HG03045 (cell line): ENCODE results near the gene RAB11FIP4.

Experiments used
- ATAC-seq: cut with Tn5 transposase; IDR thresholded peaks from one replicate; pipeline ENCODE4 v1.9.1; 2021; ENCODE audit warnings: mild to moderate bottlenecking, moderate library complexity; ENCODE audit not compliant: unreplicated experiment

Gene RAB11FIP4

DNA sequence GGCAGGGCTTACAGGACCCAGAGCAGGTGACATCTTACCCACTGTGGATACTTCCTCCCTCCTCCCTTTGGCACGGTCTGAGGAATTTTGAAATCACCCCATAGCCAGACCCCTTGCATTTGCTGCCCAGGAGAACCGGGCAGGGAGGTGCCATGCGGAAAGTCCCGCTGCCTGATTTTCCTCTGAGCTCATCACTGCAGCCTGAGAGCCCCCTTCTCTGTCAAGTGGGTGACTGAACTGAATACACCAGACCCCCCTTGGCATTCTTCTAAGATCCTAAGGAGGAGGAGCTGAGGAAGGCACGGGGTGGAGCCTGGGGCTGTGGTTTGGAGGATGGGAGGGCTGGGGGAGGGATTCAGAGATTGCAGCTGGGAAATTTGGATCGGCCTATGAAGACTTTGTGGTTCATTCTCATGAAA lies 173.4 kb downstream of the RAB11FIP4 start:
- ATAC-seq = no peak

DNA sequence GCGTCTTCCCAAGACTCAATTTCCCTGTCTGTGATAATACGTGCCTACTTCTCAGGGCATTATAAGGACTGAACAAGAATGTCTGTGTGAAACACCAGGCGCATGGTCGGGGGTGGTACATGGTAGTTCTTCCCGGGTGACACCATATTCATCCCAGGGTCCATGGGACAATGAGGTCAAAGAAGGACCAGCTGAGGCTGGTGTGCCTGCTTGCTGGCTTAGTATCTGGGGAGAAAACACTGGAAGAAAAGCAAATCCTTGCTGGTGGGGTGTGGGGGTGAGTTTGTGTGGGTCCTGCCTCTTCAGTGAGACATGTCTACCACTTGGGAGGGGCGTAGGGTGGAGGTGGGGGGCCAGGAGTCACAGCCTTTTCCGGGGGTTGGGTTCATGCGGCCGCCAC lies 174.2 kb downstream of the RAB11FIP4 start:
- ATAC-seq = no peak

DNA sequence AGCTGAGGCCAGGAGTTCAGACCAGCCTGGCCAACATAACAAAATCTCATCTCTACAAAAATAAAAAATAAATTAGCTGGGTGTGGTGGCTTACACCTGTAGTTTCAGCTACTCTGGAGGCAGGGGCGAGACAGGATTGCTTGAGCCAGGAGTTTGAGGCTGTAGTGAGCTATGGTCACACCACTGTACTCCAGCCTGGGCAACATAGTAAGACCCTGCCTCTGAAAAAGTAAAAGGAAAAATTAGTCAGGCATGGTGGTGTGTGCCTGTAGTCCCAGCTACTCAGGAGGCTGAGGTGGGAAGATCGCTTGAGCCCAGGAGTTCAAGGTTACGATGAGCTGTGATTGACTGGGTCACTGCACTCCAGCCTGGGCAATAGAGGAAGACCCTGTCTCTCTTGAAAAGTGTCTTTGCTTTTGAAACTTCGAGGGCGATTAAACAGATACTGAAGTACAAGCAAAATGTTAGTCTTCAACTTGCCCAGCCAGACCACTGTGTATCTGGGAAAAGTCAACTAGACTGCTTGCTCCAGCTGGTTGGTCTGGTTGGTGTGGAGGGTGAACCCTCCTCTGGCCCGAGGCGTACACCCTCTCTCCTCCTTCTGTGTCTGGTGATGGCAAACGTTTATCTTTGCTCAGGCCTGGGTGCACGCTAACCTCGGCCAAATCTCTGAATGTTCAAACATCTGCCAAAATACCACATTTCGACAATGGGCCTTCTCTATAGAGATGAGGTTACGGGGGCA lies 174.9 kb downstream of the RAB11FIP4 start:
- no peak for ATAC-seq

DNA sequence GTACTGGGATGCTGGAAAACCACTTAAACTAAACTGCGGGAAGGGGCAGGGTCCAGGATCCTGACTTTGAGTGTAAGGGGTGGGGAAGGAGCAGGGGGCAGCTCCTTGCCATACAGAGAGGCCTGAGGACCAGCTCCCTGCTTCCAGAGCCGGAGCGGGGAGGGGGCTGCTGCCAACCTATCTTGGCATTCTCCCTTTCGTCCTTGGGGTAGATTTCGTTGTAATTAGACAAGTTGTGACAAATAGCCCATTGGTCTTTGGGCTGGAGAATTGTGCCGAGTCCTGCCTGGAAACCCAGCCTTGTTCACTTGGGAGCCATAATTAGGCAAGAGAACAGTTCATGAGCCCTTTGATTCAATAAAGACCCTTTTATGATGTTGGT lies 175.5 kb downstream of the RAB11FIP4 start:
- no peak for ATAC-seq

DNA sequence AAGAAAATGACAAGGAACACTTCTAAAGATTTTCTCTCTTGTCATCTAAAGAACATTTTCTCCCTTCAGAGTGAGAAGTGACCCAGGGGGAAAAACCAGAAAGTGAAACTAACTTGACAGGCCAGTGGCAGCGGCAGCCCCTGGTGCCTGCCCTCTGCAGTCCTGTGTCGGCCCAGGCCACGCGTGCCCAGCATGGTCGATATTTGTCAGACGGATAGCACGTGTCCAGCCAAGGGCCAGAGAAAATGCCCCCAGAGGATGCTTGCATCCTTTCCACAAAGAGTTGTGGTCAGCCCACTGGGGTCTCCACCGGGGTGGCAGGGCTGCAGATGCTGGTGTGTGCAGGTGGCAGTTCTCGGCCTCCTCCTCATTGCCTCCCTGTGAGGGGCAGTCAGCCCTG lies 176.6 kb downstream of the RAB11FIP4 start:
- ATAC-seq = no peak

DNA sequence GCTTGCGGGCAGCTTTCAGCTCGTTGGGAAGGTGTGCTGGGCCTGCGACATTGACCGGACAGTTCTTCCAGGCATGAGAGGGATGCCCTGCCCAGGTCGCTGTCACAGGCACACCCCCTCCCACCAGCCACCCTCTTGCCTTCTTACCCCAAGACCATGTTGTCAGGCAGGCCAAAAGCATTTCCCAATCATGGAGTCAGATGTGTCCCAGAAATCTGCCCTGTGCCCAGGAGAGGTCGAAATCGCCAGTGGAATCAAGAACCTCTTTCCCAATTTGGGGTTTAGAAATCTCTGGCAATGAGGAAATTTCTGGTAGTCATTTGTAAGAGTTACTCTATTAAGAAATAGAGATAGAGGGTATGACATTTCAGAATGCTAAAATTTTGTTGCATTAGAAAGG lies 177.1 kb downstream of the RAB11FIP4 start:
- ATAC-seq = no peak

DNA sequence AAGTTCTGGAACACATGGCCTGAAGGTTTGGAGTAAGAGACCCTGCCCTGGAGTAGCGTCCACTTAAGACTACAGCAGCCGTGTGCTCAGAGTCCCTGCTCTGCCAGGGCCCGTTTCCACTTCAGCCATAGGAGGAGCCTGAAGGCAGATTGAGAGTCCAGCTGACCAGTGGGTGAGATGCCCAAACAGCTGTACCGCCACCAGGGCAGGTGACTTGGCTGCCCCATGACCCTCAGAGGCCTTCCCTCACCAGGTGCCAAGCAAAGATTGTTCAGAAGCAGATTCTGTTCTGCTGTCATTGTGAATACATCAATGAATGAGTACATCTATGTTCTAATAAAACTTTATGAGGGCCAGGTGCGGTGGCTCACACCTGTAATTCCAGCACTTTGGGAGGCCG lies 178.8 kb downstream of the RAB11FIP4 start:
- no peak for ATAC-seq

DNA sequence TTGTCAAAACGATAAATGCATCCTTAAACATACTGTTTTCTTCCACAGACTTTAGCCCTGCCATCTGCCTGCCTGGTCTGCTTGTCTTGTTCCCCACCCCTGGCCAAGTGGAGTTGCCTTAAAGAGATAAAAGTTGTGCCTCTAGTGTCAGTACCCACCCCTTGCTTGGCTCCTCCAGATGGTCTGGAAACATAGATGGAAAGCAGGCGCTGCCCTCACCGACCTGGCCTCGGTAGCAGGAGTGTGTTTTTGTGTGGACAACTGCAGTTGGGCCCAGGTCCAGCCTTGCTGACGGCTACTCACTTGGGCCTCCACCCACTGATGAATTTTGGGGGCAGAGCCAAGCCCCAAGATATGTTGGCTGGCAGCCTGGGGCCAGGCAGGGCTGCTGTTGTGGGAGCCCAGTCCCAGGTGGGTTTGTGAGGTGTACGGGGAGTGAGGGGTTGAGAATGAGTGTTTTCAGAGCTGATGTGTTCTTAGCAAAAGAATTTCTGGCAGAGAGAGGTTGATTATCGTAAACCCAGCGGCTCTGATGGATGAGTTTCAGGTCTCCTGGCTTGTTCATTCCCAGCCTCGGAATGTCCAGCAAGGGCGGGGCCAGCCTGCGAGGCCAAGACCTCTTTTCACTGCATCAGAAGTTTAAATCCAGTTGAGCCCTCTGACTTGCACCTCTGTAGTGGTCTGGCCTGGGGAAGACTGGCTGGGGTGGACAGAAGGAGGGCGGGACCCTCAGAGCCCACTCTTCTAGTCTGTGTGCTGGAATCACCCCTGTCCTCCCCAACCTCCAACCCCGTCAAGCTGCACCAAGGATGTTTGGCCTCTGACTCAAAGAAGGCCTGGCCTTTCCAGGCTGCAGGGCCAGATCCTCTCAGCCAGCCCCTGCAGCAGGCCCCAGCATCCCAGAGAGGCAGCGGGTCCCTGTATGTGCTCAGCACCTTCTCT lies 179.7 kb downstream of the RAB11FIP4 start:
- no peak for ATAC-seq

DNA sequence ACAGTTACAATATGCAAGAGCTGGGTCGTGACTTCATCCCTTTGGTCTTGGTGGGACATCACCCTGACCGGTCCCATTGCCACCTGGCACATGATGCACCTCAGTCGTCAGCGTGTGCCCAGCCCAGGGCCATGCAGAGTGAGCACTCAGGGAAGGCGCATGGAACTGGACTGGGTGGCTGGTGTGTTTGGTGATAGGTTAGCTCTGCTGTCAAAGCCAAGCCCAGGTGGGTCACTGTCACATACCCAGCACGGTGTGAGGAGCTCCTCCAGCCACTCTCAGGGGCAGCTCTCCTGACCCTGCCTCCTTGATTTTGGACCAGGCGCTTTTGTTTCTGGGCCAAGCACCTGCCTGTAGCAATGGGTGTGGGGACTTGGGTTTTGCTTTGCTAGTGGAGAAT lies 180.9 kb downstream of the RAB11FIP4 start:
- no peak for ATAC-seq

DNA sequence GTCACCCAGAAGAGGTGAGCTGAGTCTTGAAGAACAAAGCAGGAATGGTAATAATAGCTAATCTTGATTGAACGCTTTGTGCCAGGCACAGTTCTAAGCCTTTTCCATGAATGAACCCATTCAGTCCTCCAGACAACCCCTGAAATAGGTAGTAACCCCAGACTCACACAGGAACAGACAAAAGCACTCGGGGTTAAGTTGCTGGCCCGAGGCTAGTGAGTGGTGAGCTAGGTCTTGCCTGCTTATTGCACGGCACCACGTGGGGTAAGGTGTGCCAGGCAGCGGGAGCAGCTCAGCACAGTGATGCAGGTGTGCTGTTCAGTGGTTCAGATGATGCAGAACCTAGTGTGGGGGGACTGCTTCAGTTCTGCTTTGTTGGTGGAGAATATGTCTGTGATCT lies 181.6 kb downstream of the RAB11FIP4 start:
- ATAC-seq = no peak

DNA sequence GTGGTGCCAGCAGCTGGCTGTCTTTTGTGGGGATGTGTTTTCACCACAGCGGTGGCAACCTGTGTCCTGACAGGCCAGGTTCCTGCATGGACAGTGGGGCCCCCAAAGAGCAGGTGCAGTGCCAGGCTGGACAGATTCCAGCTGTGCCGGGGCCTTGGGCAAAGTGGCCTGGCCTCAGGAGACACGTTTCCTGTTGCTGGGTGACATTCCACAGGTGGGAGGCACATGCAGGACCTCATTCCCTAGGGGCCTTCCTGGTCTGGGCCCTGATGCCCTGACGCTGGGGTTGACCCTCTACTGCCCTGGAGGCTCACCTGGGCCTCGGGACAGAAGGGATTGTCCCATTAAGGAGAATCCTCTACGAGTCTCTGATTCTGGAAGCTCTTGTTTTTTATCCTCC lies 182.4 kb downstream of the RAB11FIP4 start:
- ATAC-seq = no peak

DNA sequence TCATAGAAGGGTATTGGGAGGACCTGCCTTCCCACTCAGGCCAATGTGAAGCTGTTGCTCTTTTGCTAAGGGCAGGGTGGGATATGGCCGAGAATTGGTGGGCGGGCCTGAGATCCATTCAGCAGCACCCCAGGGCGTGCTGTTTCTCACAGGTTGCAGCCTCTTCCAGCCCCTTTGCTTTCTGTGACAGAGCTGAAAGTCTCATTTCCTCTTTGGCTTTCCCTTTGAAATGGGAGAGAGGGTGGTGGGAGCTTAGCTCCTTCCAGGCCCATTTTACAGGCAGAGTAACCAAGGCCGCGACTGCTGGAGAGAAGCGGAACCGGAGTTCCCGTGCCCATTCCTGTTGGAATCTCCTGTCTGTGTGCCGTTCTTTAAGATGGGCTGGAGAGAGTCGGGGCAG lies 183.0 kb downstream of the RAB11FIP4 start:
- ATAC-seq = no peak

DNA sequence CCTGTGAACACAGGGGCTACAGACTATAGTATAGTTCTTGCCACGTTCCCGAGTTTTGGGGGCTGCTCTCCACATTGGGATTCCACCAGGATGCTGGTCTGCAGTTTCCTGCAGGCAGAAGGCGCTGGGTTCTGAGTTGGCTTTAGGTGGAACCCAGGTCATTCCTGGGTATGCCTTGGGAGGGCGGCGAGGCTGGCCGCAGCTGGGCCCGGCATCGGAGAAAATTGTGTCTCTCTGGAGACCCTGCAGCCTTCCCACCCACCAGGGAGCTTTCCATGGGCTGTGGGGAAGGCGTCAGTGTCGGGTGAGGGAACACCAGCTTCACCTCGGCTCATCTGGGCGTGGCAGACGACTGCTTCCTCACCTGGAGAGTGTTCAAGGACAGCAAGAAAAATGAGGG lies 183.6 kb downstream of the RAB11FIP4 start:
- ATAC-seq = no peak

DNA sequence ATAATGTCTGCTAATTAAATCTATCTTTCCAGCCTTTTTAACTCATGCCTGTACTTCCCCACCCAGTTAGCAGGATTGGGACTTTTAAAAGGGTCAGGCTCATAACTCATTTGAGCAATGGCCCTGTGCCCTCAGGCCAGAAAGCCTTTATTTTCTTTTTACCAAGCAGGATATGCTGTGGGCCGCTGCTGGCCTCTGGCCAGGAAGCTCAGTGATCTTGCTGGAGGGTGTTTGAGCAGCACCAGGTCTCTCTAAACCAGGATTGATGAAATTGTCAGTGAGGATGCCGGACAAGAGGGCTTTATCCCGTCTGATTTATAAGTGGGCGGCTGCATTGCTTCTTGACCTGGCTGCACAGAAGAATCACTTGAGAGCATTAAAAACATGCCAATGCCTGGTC lies 187.8 kb downstream of the RAB11FIP4 start:
- no peak for ATAC-seq

DNA sequence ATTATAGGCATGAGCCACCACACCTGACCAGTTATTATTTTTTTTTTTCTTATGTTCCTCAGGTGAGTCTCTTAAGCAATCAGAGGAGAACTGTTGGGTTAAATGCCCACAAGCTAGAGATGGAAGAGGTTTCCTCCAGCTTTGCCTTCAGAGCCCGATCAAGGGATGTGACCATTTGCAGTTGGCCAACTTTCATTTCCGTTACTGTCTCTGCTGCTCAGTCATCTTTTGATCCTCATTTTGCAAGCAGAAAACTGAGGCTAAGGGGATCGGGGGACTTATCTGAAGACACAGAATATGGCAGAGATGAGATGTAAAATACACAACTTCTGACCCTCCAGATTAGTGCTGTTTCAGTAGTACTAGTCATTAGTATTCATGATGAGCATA lies 188.8 kb downstream of the RAB11FIP4 start:
- no peak for ATAC-seq

DNA sequence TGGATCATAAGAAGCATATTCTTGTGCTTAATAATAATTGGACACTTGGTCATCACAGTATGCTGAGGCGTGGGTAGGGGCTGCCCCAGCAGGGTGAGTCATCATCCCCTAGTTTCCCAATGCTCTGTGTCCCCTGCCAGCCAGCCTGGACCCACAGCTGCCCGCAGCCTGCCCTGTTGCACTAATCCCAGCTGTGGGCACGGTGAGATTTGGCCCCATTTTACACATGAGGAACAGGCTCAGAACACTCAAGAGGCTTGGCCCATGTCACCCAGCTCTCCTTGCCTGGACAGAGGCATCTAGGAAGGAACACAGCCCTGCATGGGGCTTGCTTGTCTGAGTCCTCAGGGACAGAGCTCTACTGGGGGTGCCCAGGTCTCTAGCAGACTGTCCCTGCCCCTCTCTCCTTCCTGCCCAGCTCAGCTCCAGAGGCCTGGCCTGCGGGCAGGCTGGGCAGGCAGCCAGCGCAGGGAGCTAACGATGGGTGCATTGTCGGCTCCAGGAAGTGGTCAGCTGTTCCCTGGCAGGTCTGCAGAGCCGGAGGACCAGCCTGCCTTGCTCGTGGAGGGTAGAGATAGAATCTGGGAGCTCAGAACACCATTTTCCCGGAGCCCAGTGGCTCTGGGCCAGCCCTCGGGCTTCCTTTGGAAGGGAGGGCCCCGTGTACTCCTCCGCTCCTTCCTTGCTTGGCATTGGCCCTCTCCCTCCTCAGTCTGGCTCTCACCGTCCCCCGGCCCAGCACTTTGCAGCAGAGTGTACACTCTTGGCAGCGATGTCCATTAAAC lies 189.4 kb downstream of the RAB11FIP4 start:
- no peak for ATAC-seq

DNA sequence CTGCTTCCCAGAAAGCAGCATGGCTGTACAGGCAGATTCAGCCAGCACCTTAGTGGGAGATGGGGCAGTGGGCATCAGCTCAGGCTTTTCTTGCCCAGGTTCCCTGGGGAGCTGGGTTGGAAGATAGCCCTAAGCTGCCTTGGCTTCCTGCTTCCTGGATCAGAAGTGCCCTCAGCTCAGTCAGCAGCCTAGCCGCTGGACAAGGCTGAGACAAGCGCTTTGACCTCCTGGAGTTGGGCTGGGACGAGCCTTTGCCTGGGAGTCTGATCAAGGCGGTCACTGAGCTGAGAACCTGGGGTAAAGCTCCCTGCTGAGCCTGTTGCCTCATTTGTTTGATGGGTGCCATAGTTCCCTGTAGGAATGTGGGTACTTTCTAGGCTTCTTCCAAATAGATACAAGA lies 190.0 kb downstream of the RAB11FIP4 start:
- ATAC-seq = no peak

DNA sequence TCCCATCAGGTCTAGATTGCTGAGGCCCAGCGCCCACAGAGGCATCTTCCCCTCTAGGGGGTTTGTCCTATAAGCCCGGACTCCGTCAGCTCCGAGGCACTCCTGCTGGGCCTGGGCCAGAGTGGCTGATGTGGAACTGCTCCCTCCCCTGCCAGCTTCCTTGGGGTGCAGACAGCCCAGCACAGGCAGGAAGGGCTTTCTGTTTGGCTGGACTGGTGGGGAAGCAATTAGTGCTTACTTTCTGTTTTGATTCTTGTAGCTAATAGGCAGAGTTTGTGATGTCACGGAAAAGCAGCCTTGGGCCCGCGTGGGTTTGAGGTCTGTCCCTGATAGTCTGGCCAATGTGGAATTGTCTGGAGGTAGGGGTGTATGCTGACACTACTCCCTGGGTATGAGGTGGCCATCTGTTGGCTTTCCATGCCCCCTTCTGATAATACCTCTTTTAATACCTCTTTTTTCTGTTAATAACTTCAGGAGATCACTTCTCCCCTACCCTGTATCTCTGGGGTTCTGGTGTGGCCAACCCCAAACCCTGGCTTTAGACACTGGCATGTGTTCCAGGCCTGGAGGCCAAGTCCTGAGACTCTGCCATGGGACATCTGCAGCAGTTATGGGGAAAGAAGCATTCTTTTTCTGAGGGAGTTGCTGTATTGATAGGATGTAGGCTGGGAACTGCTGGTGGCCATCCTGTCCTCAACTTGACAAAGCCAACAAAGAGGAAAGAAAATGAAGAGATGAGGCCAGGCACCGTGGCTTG lies 190.9 kb downstream of the RAB11FIP4 start:
- ATAC-seq = no peak

DNA sequence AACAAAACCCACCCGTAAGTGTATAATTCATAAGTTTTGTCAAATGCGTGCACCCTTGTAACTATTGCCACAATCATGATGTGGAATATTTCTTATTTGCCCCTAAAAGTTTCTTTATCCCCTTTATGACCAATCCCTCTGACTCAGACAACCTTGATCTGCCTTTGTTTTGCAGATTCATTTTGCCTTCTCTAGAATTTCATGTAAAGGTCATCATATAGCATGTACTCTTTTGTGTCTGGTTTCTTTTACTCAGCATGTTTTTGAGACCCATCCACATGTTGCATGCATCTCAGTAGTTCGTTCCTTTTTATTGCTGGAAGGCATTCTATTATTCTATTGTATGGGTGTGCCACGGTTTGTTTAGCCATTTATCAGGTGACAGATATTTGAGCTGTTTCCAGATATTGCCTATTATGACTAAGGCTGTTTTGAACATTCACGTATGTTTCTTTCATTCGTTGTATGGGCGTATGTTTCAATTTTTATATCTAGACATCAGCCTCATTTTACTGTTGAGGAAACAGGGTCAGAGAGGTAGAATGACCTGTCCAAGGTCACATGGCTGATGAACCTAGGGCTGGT lies 192.4 kb downstream of the RAB11FIP4 start:
- ATAC-seq = no peak
